SK-N-SH treated with all-trans-retinoic acid at 6 μM for 48 hours (cell line): Measurements from ENCODE around the gene TFAP2A.

Experiments
- TF ChIP-seq, protein P1 (sequence below): fragments of 250-450 bp; sonication (Bioruptor Pico); IDR thresholded peaks from 2 replicates; pipeline ENCODE4 v1.8.0; 2021; ENCODE audit warnings: low read depth, mild to moderate bottlenecking, moderate library complexity, borderline replicate concordance
- TF ChIP-seq, protein P2 (sequence below): fragments of 250-450 bp; sonication (Bioruptor Pico); IDR thresholded peaks from 2 replicates; pipeline ENCODE4 v1.5.1; 2020; ENCODE audit warnings: low read depth, mild to moderate bottlenecking, moderate library complexity
- TF ChIP-seq, protein P3 (sequence below): fragments of 250-450 bp; sonication (Bioruptor Pico); IDR thresholded peaks from 2 replicates; pipeline ENCODE4 v1.8.0; 2020; ENCODE audit warnings: mild to moderate bottlenecking, moderate library complexity, borderline replicate concordance

DNA sequence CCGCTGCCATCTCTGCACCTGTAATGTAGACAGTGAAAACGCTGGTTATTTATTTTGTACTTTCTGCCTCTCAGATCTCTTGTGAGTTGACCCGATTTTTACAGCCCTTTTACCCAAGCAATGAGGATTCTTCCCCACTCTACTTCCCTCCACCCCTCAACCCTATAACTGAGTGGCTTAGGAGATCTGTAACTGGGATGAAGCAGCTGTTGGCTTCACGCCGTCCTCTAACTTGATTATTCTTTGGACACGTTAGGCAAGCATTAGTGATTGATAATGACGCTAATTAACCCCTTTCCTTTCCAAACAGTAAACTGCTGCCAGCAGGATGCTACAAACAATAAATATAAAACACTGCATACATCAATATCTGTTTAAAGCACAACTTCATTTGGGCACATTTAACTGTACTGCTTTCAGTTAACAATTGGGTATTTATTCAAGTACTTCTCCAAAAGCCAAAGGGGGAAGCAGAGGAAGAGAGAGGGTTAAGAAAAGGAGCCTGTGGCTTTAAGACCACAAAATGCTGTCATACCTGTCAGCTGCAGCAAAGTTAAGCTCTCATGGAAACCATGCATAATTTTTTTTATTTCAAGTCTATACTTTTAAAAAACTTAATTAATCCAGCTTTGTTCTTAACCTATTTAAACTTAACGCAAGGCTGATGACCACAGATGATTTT, 21.2 kb downstream of the TFAP2A start:
- TF ChIP-seq, protein P1, sequence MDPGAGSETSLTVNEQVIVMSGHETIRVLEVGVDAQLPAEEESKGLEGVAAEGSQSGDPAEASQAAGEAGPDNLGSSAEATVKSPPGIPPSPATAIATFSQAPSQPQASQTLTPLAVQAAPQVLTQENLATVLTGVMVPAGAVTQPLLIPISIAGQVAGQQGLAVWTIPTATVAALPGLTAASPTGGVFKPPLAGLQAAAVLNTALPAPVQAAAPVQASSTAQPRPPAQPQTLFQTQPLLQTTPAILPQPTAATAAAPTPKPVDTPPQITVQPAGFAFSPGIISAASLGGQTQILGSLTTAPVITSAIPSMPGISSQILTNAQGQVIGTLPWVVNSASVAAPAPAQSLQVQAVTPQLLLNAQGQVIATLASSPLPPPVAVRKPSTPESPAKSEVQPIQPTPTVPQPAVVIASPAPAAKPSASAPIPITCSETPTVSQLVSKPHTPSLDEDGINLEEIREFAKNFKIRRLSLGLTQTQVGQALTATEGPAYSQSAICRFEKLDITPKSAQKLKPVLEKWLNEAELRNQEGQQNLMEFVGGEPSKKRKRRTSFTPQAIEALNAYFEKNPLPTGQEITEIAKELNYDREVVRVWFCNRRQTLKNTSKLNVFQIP (CRISPR knock-in tag): no peak
- TF ChIP-seq, protein P2, sequence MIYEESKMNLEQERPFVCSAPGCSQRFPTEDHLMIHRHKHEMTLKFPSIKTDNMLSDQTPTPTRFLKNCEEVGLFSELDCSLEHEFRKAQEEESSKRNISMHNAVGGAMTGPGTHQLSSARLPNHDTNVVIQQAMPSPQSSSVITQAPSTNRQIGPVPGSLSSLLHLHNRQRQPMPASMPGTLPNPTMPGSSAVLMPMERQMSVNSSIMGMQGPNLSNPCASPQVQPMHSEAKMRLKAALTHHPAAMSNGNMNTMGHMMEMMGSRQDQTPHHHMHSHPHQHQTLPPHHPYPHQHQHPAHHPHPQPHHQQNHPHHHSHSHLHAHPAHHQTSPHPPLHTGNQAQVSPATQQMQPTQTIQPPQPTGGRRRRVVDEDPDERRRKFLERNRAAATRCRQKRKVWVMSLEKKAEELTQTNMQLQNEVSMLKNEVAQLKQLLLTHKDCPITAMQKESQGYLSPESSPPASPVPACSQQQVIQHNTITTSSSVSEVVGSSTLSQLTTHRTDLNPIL: no peak
- TF ChIP-seq, protein P3, sequence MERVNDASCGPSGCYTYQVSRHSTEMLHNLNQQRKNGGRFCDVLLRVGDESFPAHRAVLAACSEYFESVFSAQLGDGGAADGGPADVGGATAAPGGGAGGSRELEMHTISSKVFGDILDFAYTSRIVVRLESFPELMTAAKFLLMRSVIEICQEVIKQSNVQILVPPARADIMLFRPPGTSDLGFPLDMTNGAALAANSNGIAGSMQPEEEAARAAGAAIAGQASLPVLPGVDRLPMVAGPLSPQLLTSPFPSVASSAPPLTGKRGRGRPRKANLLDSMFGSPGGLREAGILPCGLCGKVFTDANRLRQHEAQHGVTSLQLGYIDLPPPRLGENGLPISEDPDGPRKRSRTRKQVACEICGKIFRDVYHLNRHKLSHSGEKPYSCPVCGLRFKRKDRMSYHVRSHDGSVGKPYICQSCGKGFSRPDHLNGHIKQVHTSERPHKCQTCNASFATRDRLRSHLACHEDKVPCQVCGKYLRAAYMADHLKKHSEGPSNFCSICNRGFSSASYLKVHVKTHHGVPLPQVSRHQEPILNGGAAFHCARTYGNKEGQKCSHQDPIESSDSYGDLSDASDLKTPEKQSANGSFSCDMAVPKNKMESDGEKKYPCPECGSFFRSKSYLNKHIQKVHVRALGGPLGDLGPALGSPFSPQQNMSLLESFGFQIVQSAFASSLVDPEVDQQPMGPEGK (CRISPR knock-in tag): no peak
